ENCODE measurements around the gene SLC26A2. TPM values are rescaled to one million over a fixed set of nuclear protein-coding genes. Genes with fewer than 3 reads are reported as not detected.

Gene SLC26A2
- total RNA-seq, 1 donor from 2014 or later, result 18.9 TPM

GRCh38 chr5:149938791-149939358 lies 21.7 kb upstream of the SLC26A2 start:
- DNase-seq (no peak), ATAC-seq (peak; percentile 47)
- no peak for TF ChIP-seq CTCF (IDR thresholded peaks at IDR 0.05)
- H3K4me3 ChIP-seq, result no peak overlapping the region
- peaks cover 6% of the 10 kb centered on the region for H3K4me1 ChIP-seq
- intact Hi-C loops (cut with DNase I), result no loop called here
- no peaks in the 10 kb centered on the region for H3K36me3 ChIP-seq
- no peaks in the 10 kb centered on the region for H3K9me3 ChIP-seq
- no peak overlapping the region for H3K27ac ChIP-seq
- no peaks in the 10 kb centered on the region for H3K27me3 ChIP-seq

GRCh38 chr5:149939546-149939945 lies 21.0 kb upstream of the SLC26A2 start:
- DNase-seq, result no peak
- Histone ChIP-seq H3K4me1 (peaks cover 6% of the 10 kb centered on the region), H3K27me3 (no peaks in the 10 kb centered on the region), H3K36me3 (no peaks in the 10 kb centered on the region), H3K27ac (no peak overlapping the region), H3K9me3 (no peaks in the 10 kb centered on the region), H3K4me3 (no peak overlapping the region)
- intact Hi-C loops (cut with DNase I), result no loop called here
- no peak for TF ChIP-seq CTCF (IDR thresholded peaks at IDR 0.05)
- ATAC-seq, result no peak

- ATAC-seq, result no peak
- no peak overlapping the region for H3K27ac ChIP-seq
- intact Hi-C loops (cut with DNase I), result no loop called here
Observed at GRCh38 chr5:149940077-149940574, 20.4 kb upstream of the SLC26A2 start.

GRCh38 chr5:149940941-149941644 lies 19.5 kb upstream of the SLC26A2 start:
- H3K9me3 ChIP-seq, result no peaks in the 10 kb centered on the region
- ATAC-seq (no peak), DNase-seq (no peak)
- no peak for TF ChIP-seq CTCF (IDR thresholded peaks at IDR 0.05)
- intact Hi-C loops (cut with DNase I), result no loop called here
- no peaks in the 10 kb centered on the region for H3K36me3 ChIP-seq
- no peak overlapping the region for H3K4me3 ChIP-seq
- peaks cover 6% of the 10 kb centered on the region for H3K4me1 ChIP-seq
- H3K27ac ChIP-seq, result no peak overlapping the region
- no peaks in the 10 kb centered on the region for H3K27me3 ChIP-seq

More at GRCh38 chr5:149940077-149940574, 20.4 kb upstream of the SLC26A2 start:
- H3K9me3 ChIP-seq, result no peaks in the 10 kb centered on the region
- no peaks in the 10 kb centered on the region for H3K36me3 ChIP-seq
- no peak for TF ChIP-seq CTCF (IDR thresholded peaks at IDR 0.05)
- no peak for DNase-seq
- no peak overlapping the region for H3K4me3 ChIP-seq
- no peaks in the 10 kb centered on the region for H3K27me3 ChIP-seq
- peaks cover 6% of the 10 kb centered on the region for H3K4me1 ChIP-seq

GRCh38 chr5:149941795-149942194 lies 18.8 kb upstream of the SLC26A2 start:
- intact Hi-C loops (cut with DNase I), result no loop called here
- Histone ChIP-seq H3K9me3 (no peaks in the 10 kb centered on the region), H3K4me3 (no peak overlapping the region), H3K4me1 (peaks cover 6% of the 10 kb centered on the region), H3K27me3 (no peaks in the 10 kb centered on the region), H3K36me3 (no peaks in the 10 kb centered on the region), H3K27ac (no peak overlapping the region)
- ATAC-seq (no peak), DNase-seq (no peak)
- TF ChIP-seq CTCF (IDR thresholded peaks at IDR 0.05), result no peak

Measured in upper lobe of right lung (tissue), 1 donor.